Nucleus accumbens (tissue), 56 donors: Measurements from ENCODE around the gene MS4A6A.
"Not testable (repeated sequence)": the region's sequence is repeated elsewhere in the genome, so short reads cannot be mapped to it uniquely, and the experiment has no call there.

Experiments
- DNase-seq, 56 donors: peaks; one replicate each; lab custom pipeline; 2025; lab: John Stamatoyannopoulos, UW

Gene MS4A6A

GRCh38 chr11:60184824-60185511, 2.1 kb upstream of the MS4A6A start:
- DNase-seq, result no peak

- DNase-seq, result no peak
Observed at GRCh38 chr11:60183591-60184205, 815 bp upstream of the MS4A6A start.

- DNase-seq, result no peak
Observed at GRCh38 chr11:60175860-60176275, 7.0 kb downstream of the MS4A6A start.

- no peak for DNase-seq
Observed at GRCh38 chr11:60172011-60172410, 10.9 kb downstream of the MS4A6A start.

DNA sequence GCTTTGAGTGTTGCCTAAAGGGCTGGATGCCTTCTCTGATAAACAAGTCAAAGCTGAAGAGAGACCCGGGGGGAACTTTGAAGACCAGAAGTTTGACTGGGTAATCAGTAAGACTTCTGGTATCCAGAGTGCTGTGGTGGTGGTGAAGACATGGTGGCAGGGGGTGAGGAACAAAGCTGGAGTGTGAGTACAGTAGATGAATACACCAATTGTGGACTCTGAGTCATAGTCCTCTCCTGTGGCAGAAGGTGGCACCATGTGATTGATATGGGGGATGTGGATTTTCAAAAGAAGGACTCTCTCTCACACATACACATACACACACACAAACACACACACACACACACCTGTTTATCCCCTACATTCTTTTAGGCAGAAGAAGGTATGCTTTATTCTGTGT, 12.3 kb downstream of the MS4A6A start:
- DNase-seq, result no peak

- no peak for DNase-seq
Observed at GRCh38 chr11:60169264-60169915, 13.5 kb downstream of the MS4A6A start.

DNA sequence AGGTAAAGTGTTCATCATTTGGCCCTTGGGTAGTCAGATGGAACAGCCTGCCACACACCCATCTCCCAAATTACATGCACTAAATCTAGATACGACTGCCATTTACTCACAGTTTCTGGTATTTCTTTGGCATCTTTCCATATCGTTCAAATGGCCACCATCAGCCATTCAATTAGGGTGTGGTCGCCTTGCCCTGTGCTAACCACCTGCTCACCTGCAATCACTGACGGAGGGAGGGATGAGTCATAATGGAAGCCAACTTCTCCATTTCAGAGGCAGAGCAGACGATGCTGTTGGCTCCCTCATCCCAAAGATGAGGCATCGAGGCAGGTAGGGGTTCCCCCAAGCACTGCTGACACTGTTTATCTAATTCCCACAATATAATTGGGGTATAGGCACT, 14.6 kb downstream of the MS4A6A start:
- no peak for DNase-seq

GRCh38 chr11:60165951-60166350, 16.9 kb downstream of the MS4A6A start:
- DNase-seq, result no peak

GRCh38 chr11:60165538-60165937, 17.3 kb downstream of the MS4A6A start:
- no peak for DNase-seq

DNA sequence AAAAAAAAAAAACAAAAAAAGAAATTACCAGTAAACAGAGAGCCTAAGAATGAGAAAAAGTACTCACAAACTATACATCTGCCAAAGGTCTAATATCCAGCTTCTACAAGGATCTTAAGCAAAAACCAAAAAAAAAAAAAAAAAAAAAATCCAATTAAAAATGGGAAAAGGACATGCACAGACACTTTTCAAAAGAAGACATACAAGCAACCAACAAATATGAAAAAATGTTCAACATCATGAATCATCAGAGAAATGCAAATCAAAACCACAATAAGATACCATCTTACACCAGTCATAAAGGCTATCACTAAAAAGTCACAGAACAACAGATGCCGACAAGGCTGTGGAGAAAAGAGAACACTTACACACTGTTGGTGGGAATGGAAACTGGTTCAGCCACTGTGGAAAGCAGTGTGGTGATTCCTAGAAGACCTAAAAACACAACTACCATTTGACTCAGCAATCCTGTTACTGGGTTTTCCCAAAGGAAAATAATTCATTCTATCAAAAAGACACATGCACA, 18.3 kb downstream of the MS4A6A start:
- no peak for DNase-seq

GRCh38 chr11:60161766-60162165, 21.1 kb downstream of the MS4A6A start:
- no peak for DNase-seq

DNA sequence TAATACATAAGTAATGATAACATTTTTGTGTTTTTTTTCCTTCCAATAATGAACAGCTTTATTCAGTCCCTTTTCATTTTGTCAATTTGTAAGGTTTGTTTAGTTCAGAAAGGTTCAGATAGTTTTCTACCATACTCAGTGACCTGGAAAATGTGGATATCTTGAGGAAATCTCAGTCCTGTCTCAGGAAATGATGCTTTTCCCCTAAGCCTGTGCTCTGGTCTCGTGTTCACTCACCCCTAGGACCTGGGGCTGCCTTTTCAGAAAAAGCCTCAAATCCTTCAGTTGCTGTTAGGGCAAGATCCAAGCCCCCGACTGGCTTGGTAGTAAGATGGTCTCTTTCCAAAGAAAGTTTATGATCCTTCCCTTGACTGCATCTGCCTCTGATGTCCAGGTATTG, 21.8 kb downstream of the MS4A6A start:
- DNase-seq, result no peak

DNA sequence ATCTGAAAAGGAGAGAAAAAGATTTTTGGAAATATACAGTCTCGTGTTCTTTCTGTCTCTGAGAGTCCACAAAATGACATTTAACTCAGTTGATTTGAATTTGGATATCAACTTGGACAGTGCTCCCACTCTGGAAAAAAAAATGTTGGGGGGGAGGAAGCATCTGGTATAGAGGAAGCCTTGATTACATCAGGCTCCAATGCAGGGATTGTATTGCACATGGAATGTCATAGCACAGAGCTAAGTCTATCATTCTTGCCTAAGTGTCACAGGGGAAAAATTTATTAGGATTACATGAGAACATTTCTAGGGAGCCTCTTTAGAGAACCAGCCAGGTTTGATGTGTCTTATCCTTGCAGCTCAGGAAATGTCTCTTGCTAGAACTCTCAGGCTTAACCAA, 23.0 kb downstream of the MS4A6A start:
- no peak for DNase-seq

GRCh38 chr11:60159284-60159683, 23.6 kb downstream of the MS4A6A start:
- DNase-seq, result no peak

GRCh38 chr11:60158636-60159035, 24.2 kb downstream of the MS4A6A start:
- no peak for DNase-seq

DNA sequence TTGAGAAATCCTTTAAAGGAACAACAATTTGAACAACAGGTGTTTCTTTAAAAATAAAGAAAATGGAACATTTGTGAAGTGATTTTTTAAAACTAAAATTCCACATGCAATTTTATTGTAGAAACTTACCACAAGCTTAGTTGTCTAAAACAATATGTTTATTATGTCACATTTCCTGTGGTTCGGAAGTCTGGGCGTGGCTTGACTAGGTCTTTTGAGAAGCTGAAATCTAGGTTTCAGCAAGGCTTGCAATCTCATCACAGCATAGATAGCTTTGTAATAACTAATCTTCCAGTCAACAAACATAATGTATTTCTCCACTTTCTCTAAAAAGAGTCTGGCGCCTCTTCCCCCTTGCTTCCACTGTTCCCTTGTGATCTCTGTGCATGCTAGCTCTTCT, 27.0 kb downstream of the MS4A6A start:
- no peak for DNase-seq

DNA sequence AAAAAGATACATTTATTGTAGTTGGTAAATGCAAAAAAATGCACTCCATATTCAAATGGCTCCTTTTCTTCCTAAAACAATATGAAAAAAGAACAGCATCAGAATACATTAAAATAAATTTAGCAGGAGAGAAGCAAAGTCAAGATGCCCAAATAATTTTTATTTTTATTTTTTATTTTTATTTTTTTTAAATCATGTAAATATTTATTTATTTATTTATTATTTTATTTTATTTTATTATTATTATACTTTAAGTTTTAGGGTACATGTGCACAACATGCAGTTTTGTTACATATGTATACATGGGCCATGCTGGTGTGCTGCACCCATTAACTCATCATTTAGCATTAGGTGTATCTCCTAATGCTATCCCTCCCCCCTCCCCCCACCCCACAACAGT, 30.2 kb downstream of the MS4A6A start:
- DNase-seq, result not testable (repeated sequence)

GRCh38 chr11:60150279-60150678, 32.6 kb downstream of the MS4A6A start:
- DNase-seq, result no peak

- no peak for DNase-seq
Observed at GRCh38 chr11:60145677-60146076, 37.2 kb downstream of the MS4A6A start.

DNA sequence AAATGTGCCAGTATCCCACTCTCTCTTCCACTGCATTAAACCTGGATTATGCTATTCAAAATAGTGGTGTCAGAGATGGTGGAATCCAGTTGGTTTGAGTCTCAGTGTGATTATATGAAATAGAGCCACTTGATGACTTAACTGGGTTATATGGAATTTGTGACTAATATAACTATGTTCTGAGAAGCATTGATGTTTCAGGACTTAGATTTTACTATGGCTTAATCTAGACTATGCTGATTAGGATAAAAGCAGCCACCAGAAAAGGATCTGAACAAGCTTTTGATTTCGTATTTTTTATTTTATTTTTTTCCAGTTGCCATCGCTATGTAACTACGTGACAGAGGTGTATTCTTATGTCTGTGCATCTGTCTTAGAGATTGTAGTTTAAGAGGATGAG, 39.1 kb downstream of the MS4A6A start:
- DNase-seq, result no peak

DNA sequence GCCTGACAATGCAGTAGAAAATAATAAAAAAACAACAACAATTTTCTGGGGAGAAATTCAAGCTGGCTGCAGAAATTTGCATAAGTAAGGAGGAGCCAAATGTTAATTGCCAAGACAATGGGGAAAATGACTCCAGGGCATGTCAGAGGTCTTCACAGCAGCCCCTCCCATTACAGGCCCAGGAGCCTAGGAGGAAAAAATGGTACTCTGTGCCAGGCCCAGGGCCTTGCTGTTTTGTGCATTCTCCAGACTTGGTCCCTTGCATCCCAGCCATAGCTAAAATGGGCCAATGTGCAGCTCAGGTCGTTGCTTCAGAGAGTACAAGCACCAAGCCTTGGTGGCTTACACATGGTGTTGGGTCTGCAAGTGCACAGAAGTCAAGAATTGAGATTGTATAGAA, 49.0 kb downstream of the MS4A6A start:
- DNase-seq, result no peak

DNA sequence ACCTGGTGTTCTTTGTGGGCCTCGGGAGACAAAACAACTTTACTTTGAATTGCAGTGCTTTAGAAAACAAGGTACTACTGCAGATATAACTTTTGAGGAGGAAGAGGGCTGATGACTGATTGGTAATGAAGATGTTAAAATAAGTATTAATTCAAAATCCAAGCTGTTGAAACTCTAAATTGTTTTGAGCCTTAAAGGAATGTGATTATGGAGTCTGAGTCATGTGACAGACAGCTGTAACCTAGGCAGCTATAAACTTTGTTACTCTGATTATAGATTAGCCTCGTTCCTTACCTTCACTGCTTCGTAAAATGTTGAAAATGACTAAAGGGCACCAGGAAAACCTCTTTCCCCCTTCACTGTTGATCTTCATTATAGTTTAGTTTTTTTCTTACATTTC, 51.0 kb downstream of the MS4A6A start:
- no peak for DNase-seq
